SU-DHL-6 (cell line): ENCODE data around the gene SLC1A3.

Experiments used
- EZH2phosphoT487 ChIP-seq: fragments of 200-600 bp; sonication (generic), shearing (Covaris generic); conservative IDR thresholded peaks from 2 replicates; pipeline ENCODE4 v1.6.1; 2018; ENCODE audit warnings: mild to moderate bottlenecking, antibody characterized with exemption, low read length, moderate library complexity, mixed read lengths
- TF ChIP-seq, protein P1 (sequence below): fragments of 200-600 bp; sonication (generic); IDR thresholded peaks from one replicate; pipeline ENCODE4 v1.5.1; 2017; ENCODE audit warnings: antibody characterized with exemption, mild to moderate bottlenecking, low read length, moderate library complexity; ENCODE audit not compliant: insufficient read depth, poor library complexity, severe bottlenecking

DNA sequence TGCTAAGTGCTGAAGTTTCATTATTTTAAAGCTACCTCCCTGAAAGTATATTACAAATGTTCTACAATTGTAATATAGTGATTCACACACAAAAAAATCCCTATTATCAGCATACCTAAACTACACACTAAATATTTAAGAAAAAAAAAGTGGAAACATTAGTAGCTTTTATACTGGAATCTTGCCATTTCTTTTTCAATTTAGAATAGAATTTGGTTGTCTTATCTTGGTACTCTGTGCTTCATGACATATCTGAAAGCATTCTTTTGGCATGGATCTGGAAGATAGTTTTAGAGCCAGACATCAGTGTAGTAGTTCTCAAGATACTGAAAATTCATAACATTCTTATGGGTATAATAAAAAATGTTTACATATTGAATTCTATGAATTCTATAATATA lies 35.0 kb downstream of the SLC1A3 start:
- TF ChIP-seq, protein P1, sequence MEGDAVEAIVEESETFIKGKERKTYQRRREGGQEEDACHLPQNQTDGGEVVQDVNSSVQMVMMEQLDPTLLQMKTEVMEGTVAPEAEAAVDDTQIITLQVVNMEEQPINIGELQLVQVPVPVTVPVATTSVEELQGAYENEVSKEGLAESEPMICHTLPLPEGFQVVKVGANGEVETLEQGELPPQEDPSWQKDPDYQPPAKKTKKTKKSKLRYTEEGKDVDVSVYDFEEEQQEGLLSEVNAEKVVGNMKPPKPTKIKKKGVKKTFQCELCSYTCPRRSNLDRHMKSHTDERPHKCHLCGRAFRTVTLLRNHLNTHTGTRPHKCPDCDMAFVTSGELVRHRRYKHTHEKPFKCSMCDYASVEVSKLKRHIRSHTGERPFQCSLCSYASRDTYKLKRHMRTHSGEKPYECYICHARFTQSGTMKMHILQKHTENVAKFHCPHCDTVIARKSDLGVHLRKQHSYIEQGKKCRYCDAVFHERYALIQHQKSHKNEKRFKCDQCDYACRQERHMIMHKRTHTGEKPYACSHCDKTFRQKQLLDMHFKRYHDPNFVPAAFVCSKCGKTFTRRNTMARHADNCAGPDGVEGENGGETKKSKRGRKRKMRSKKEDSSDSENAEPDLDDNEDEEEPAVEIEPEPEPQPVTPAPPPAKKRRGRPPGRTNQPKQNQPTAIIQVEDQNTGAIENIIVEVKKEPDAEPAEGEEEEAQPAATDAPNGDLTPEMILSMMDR = no peak
- no peak for TF ChIP-seq EZH2phosphoT487
